ENCODE data around the gene BCHE.

GRCh38 chr3:165746874-165747273, 90.3 kb downstream of the BCHE start:
- TF ChIP-seq CTCF (IDR thresholded peaks at IDR 0.05): no peak
- TF ChIP-seq POLR2A (IDR thresholded peaks at IDR 0.05): no peak
- TF ChIP-seq POLR2AphosphoS5 (IDR thresholded peaks at IDR 0.05): no peak
